Omental fat pad (tissue), 4 donors: ENCODE data around the gene EMP1. TPM values are rescaled to one million over a fixed set of nuclear protein-coding genes. Genes with fewer than 3 reads are reported as not detected.

Source experiments
- ATAC-seq: fragments of 150-250 bp; one replicate; pipeline ENCODE4 v1.9.1; 2016; ENCODE audit warnings: mild to moderate bottlenecking, moderate library complexity; ENCODE audit not compliant: low FRiP score
- DNase-seq: peaks from one replicate; pipeline ENCODE4 v3.0.0-alpha.2; 2019; ENCODE audit warnings: low spot score
- total RNA-seq, 4 donors: library from RNA; depleted of rRNA; stranded (reverse); fragments of >200 nt; gene quantifications; one replicate each; pipeline ENCODE4 v1.1.0, GENCODE V29; 2016
- TF ChIP-seq, protein P1 (sequence below), 3 donors: fragments of 450-650 bp; IDR thresholded peaks; one replicate each; pipeline ENCODE4 v1.5.1; 2016 to 2017; ENCODE audit warnings: antibody characterized with exemption in 3 of 3, mild to moderate bottlenecking in 3 of 3, moderate library complexity in 2 of 3

The EMP1 gene
- total RNA-seq, 4 donors from 2014 or later: 687 to 4,689 (median 1,133) TPM

DNA sequence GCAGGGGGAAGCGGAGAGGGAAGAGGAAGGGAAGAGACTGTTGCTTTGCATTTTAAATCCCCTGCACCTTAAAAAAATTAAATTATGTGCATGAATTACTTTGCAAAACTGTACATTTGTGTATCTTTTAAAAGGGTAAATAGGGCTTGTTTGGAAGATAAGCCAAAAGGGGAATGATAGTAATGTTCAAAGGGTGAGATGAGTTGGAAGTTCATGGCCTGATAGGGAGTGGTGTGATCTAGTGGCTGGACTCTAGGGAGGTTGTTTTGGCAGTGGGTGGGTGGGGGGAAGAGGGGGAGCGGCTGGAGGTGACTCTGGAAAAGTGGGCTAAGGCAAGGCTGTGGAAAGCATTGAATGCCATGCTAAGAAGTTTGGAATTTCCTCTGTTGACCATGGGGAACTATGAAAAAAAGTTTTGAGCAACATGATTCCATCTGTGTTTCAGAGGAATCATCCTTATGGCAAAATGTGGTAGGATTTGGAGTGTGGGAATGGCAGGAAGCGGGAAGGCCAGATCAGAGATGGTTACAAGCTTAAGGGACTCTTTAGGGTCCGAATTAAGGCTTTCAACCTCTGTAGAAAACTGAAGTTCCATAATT is 25.5 kb upstream of the EMP1 start:
- ATAC-seq (no peak), DNase-seq (no peak)
- TF ChIP-seq, protein P1, sequence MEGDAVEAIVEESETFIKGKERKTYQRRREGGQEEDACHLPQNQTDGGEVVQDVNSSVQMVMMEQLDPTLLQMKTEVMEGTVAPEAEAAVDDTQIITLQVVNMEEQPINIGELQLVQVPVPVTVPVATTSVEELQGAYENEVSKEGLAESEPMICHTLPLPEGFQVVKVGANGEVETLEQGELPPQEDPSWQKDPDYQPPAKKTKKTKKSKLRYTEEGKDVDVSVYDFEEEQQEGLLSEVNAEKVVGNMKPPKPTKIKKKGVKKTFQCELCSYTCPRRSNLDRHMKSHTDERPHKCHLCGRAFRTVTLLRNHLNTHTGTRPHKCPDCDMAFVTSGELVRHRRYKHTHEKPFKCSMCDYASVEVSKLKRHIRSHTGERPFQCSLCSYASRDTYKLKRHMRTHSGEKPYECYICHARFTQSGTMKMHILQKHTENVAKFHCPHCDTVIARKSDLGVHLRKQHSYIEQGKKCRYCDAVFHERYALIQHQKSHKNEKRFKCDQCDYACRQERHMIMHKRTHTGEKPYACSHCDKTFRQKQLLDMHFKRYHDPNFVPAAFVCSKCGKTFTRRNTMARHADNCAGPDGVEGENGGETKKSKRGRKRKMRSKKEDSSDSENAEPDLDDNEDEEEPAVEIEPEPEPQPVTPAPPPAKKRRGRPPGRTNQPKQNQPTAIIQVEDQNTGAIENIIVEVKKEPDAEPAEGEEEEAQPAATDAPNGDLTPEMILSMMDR (IDR thresholded peaks at IDR 0.05): no peak

DNA sequence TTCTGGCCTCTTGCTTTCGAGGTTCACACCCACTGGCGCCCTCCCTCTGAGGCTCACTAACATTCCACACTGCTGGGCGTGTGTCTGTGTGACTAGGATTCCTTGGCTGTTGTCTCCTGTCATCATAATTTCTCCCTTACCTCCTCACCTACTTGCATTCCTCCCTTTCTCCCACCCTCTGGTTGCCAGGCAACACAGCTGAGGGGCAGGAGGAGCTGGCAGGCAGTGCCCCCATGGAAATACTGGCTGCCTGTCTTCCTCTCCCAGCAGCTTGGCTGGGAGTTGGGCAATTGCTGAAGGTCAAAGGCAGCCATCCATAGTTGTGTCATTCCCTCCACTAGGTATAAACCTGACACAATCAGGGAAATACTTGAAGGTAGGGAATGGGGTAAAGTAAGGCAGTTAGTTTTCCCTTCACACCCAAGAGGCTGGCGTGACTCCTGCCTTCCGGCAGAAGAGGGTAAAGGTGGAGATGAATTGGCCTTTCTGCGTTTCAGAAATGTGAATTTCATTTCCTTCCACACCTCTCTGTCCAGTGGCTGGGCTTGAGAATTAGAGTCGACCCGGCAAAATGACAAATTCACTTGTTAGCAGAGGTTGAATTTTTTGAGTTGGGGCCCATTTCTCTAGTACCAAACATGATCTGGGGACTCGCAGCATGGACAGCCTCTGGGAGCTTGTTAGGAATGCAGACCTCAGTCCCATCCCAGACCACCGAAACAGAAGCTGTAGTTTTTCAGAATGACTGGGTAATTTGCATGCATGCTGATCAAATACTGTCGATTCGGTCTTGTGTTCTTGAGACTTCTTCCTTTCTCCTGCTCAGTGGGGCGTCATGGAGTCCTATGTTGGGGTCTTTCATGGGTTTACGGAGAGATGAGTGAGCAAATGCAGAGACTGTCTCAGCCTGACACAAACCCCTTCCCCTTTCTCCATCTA is 24.3 kb upstream of the EMP1 start:
- peak; percentile 89 for ATAC-seq
- DNase-seq: peak; percentile 56
- TF ChIP-seq, protein P1 (IDR thresholded peaks at IDR 0.05): no peak

DNA sequence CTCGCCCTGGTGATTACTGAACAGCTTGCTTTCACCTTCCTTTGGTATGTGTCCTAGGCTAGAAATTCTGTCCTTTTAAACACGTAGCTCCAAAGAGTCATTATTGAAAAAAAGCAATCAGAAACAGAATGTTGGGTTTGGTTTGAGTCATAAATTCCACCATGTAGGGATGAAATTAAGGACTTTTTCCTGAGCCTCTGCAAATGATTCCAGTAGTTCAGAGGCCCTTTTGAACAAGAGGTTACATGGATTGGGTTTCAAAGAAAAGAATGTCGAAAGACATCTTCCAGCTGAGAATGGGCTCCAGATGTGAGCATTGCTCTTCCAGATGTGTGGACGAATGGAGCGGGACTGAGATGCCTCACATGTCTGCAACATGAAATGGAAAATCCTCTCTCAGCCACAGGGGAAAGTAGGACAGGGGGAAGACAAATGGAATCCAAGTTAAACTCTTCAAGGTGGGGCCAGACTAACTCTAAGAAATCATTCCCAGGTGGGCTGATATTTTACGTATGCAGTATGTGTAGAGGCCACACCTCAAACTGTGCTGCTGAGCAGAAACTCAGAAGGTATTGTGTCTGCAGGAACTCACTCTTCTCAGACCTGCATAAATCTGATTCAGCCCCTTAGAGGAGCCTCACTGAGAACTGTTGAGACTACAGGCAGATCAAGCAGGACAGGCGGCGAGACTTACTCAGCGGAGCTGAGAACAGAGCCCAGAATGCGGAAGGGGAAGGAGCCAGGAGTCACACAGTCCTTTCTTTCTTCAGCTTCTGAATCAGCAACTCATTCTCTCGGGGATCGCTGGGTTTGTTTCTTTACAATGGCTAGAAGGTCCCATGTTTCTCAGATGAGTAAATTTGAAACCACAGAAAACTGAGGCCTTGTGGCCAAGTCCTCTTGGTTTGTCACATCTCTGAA is 23.3 kb upstream of the EMP1 start:
- peak; percentile 11 for ATAC-seq
- TF ChIP-seq, protein P1 (IDR thresholded peaks at IDR 0.05): no peak
- no peak for DNase-seq

DNA sequence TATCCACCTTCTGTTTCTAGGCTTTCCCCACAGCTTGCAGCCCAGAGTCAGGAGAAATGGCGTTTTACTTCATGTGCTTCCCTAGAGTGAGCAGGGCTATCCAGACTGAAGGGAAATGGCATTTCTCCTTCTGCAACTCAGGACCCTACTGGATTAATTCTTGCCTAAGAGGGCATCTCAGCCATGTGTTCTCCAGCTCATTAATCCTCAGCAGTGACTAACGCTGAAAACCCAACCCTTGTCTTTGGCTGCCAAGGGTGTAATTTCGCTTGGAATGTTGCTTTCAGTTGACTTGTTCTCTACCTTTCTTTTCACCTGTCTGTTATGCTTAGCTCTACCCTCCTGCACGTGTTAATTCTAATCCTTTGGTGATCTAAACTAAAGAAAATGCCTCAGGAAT is 21.0 kb upstream of the EMP1 start:
- no peak for DNase-seq
- TF ChIP-seq, protein P1 (IDR thresholded peaks at IDR 0.05): no peak
- ATAC-seq: peak; percentile 48

DNA sequence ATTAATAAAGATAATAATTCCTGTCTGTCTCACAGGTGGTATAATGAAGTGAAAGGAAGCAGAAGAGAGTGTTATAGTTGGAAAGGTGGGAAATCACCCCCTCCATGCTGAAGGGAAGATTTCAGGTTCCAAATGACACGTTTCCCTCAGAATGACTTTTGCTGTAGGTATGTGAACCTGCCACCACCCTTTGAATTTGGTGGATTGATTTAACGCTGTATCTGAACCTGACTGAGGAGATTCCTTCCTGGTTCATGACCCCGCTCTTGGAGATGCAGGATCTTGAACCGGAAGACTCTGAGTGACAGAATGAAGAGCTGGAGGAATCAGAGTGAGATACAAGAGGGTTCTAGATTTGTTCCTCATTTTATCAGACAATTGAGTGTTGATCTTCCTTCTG is 20.3 kb upstream of the EMP1 start:
- no peak for ATAC-seq
- TF ChIP-seq, protein P1 (IDR thresholded peaks at IDR 0.05): no peak
- no peak for DNase-seq

DNA sequence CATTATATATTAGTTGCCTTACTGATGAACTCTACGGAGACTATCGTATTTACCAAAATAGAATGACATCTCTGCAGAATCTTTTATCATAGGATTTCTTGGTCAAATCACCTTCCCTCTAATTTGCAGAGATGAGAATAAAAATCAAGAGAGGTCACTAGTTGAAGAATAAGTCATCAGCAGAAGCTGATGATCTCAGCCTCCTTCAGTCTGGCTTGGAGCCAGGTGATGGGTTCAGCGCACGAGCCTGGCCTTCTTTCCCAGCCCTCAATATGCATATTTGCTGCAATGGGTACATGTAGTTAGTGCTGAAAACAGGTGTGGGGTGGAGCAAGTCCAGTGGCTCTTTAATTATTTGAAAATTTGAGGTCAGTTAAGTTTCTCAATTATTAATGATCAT is 19.2 kb upstream of the EMP1 start:
- no peak for DNase-seq
- TF ChIP-seq, protein P1 (IDR thresholded peaks at IDR 0.05): no peak
- no peak for ATAC-seq
